Caco-2 (cell line): ENCODE measurements around the gene TLCD3B. TPM values are rescaled to one million over a fixed set of nuclear protein-coding genes. Genes with fewer than 3 reads are reported as not detected.

ENCODE experiments used
- BruUV-seq: library from RNA; stranded (reverse); fragments of 400-500 nt; replicated peaks from 2 replicates; lab custom pipeline; 2021; lab: Mats Ljungman, UMichigan
- CTCF ChIA-PET: fragments of 300-600 bp; sonication (Branson Sonifier 250); formaldehyde crosslinking; loops from one replicate; lab custom pipeline; 2022; ENCODE audit warnings: antibody characterized with exemption; lab: Charles Lee
- POLR2A ChIA-PET: fragments of 300-600 bp; sonication (Branson Sonifier 250); formaldehyde crosslinking; loops from one replicate; lab custom pipeline; 2022; ENCODE audit warnings: antibody characterized with exemption; lab: Charles Lee
- DNase-seq, 2 experiments: peaks; one replicate each; pipeline versions ENCODE4 v3.0.0 to v3.0.0-alpha.2; 2020 to 2022
- H3K27me3 ChIP-seq: replicated peaks from 2 replicates; pipeline ENCODE4 v1.6.0; 2011; ENCODE audit warnings: low read length; ENCODE audit not compliant: control insufficient read depth, insufficient read depth
- H3K36me3 ChIP-seq: 2 replicates; pipeline ENCODE4 v1.5.1; 2011; ENCODE audit warnings: low read length; ENCODE audit not compliant: control insufficient read depth, insufficient read depth
- H3K4me1 ChIP-seq: fragments of 250-450 bp; sonication (Bioruptor Pico); 2 replicates; pipeline ENCODE4 v1.5.1; 2020; ENCODE audit warnings: mild to moderate bottlenecking
- H3K4me3 ChIP-seq: 2 replicates; pipeline ENCODE4 v1.5.1; 2011; ENCODE audit warnings: low read depth, mild to moderate bottlenecking, control low read depth, low read length
- H3K9me3 ChIP-seq: fragments of 250-450 bp; sonication (Bioruptor Pico); 2 replicates; pipeline ENCODE4 v1.5.1; 2020; ENCODE audit warnings: mild to moderate bottlenecking, moderate library complexity
- H3K27ac Mint-ChIP-seq: one replicate; pipeline ENCODE4 v1.8.0; 2022; ENCODE audit warnings: mixed read lengths; ENCODE audit not compliant: unreplicated experiment
- H3K27me3 Mint-ChIP-seq: one replicate; pipeline ENCODE4 v1.8.0; 2022; ENCODE audit warnings: mixed read lengths; ENCODE audit not compliant: insufficient read depth, unreplicated experiment
- H3K36me3 Mint-ChIP-seq: one replicate; pipeline ENCODE4 v1.8.0; 2022; ENCODE audit warnings: mild to moderate bottlenecking, mixed read lengths; ENCODE audit not compliant: insufficient read depth, unreplicated experiment
- H3K4me1 Mint-ChIP-seq: one replicate; pipeline ENCODE4 v1.8.0; 2022; ENCODE audit warnings: low read depth, mixed read lengths; ENCODE audit not compliant: unreplicated experiment
- H3K4me3 Mint-ChIP-seq: one replicate; pipeline ENCODE4 v1.8.0; 2022; ENCODE audit warnings: mild to moderate bottlenecking, moderate library complexity, mixed read lengths; ENCODE audit not compliant: unreplicated experiment
- H3K9me3 Mint-ChIP-seq: one replicate; pipeline ENCODE4 v1.8.0; 2022; ENCODE audit warnings: mixed read lengths; ENCODE audit not compliant: unreplicated experiment
- CTCF ChIP-seq, 2 experiments: fragments of 200-600 bp in 1 of 2; IDR thresholded peaks; 1 replicate in 1 of 2; 2 replicates in 1 of 2; pipeline versions ENCODE4 v1.5.1 to v1.8.0; 2011 to 2022; ENCODE audit warnings: antibody characterized with exemption in 1 of 2, control low read depth in 1 of 2, inconsistent platforms in 1 of 2, low read depth in 1 of 2, low read length in 1 of 2, mild to moderate bottlenecking in 1 of 2, moderate library complexity in 1 of 2; ENCODE audit not compliant: insufficient read depth in 1 of 2, severe bottlenecking in 1 of 2, unreplicated experiment in 1 of 2
- intact Hi-C: fragments of 100-400 bp; cut with micrococcal nuclease; formaldehyde crosslinking; loops from one replicate; pipeline ENCODE4 v1.10.0; 2022; ENCODE audit not compliant: unreplicated experiment
- total RNA-seq: library from RNA; stranded (reverse); gene quantifications from 2 replicates; pipeline ENCODE4 v1.2.3, GENCODE V29; 2022

TLCD3B gene
- total RNA-seq, 1 experiment from 2014 or later, result 0.48 TPM

DNA sequence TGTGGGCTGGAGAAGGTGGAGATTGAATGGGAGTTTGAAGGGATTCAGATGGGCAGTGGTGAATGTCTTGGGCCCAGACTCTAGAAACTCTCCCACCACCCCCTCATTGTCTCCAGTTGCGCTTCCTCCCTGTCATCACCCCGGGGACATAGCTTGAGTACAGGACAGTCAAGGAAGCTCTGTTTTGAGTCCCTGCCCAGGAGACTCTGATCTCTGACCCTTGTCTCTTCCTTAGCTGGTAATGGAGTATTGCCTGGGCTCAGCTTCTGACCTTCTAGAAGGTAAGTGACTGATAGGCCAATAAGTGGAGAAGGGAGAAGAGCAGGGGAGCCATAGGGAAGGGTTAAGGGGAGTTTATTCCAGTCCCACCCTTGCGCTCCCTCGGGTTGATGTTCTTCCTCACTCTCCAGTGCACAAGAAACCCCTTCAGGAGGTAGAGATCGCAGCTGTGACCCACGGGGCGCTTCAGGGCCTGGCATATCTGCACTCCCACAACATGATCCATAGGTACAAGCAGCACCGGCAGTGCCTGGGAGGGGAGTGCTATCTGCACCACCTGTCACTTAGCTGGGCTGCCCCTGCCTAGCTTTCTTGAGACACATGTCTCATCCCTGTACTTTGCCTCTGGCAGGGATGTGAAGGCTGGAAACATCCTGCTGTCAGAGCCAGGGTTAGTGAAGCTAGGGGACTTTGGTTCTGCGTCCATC lies 52.4 kb downstream of the TLCD3B start:
- no peaks in the 10 kb centered on the region for H3K9me3 ChIP-seq
- intact Hi-C loops, result loop anchor here (10.0 kb wide), 1 partner anchor 114 kb away; the partner anchor contains the start of gene CDIPT
- no peaks in the 10 kb centered on the region for H3K27me3 Mint-ChIP-seq
- H3K4me3 ChIP-seq, result no peak overlapping the region
- no peak overlapping the region for H3K4me3 Mint-ChIP-seq
- H3K36me3 ChIP-seq, result peaks cover 7% of the 10 kb centered on the region
- peaks cover 16% of the 10 kb centered on the region for H3K4me1 Mint-ChIP-seq
- no peak overlapping the region for H3K27ac Mint-ChIP-seq
- DNase-seq, result no peak
- H3K27me3 ChIP-seq, result no peaks in the 10 kb centered on the region
- BruUV-seq, result no TSS peak
- ChIA-PET CTCF (no interaction called here), POLR2A (no interaction called here)
- H3K4me1 ChIP-seq, result 0 out of 2 replicates have a peak, but pooled peaks cover 4% of the 10 kb centered on the region
- no peak for TF ChIP-seq CTCF (IDR thresholded peaks at IDR 0.05; ENCODE audit: insufficient read depth in 1 of 2, low read depth in 1 of 2, low read length in 1 of 2, severe bottlenecking in 1 of 2, unreplicated experiment in 1 of 2)
- no peaks in the 10 kb centered on the region for H3K9me3 Mint-ChIP-seq
- peaks cover 41% of the 10 kb centered on the region for H3K36me3 Mint-ChIP-seq

DNA sequence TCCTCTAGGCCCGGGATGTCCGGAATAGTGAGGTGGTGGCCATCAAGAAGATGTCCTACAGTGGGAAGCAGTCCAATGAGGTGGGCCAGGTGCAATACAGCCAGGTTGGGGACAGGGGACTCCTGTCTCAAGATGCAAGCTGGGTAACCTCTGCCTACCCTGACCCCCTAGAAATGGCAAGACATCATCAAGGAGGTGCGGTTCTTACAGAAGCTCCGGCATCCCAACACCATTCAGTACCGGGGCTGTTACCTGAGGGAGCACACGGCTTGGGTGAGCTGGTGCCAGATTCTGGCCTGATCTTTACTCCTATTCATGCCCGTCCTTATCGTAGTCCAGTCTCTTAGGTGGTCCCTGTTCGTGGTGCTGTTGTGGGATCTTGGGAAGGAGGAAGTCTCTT lies 53.0 kb downstream of the TLCD3B start:
- no peak overlapping the region for H3K27ac Mint-ChIP-seq
- H3K27me3 Mint-ChIP-seq, result no peaks in the 10 kb centered on the region
- no peaks in the 10 kb centered on the region for H3K9me3 Mint-ChIP-seq
- POLR2A ChIA-PET, result no interaction called here
- Histone ChIP-seq H3K9me3 (no peaks in the 10 kb centered on the region), H3K36me3 (peaks cover 7% of the 10 kb centered on the region), H3K4me3 (no peak overlapping the region), H3K4me1 (0 out of 2 replicates have a peak, but pooled peaks cover 6% of the 10 kb centered on the region), H3K27me3 (no peaks in the 10 kb centered on the region)
- no peak overlapping the region for H3K4me3 Mint-ChIP-seq
- BruUV-seq, result no TSS peak
- CTCF ChIA-PET, result no interaction called here
- peaks cover 41% of the 10 kb centered on the region for H3K36me3 Mint-ChIP-seq
- intact Hi-C loops, result loop anchor here (10.0 kb wide), 1 partner anchor 113 kb away; the partner anchor contains the start of gene CDIPT
- no peak for TF ChIP-seq CTCF (IDR thresholded peaks at IDR 0.05; ENCODE audit: insufficient read depth in 1 of 2, low read depth in 1 of 2, low read length in 1 of 2, severe bottlenecking in 1 of 2, unreplicated experiment in 1 of 2)
- H3K4me1 Mint-ChIP-seq, result peaks cover 16% of the 10 kb centered on the region
- DNase-seq, result no peak

DNA sequence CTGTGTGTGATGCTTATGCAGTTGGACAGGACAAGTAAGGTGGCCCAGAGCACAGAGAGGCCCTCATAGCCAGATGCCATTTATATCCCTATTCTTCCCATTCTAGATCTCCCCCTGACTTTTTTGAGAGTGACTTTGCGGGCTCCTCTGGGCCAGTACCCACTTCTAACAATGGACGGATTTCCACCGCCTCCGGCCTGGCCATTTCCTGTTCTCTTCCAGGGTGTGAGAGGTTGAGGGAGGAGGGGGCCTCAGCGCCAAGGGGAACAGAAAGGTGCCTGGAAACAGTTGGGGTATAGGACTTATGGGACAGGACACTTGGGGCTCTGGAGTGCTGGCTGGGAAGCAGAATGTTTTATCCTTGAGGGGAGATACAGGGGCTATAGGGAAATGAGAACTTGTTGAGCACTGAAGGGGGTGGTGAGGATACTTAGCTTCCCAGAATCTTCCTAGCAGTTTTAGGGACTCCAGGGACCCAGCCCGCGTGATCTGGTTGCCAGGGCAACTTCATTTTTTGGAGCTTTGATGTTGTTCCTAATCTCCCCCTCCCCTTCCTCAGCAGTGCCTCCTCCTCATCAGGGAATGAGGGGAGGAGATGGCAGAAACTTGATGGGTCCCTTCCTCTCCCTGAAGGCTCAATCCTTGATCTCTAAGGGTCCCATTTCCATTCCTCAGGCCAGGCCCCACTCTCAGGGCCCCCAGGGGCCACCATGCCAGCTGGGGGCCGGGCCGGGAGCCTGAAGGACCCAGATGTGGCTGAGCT lies 53.8 kb downstream of the TLCD3B start:
- Histone ChIP-seq H3K4me3 (no peak overlapping the region), H3K9me3 (no peaks in the 10 kb centered on the region), H3K4me1 (0 out of 2 replicates have a peak, but pooled peaks cover 9% of the 10 kb centered on the region), H3K36me3 (peaks cover 7% of the 10 kb centered on the region), H3K27me3 (no peaks in the 10 kb centered on the region)
- no TSS peak for BruUV-seq
- CTCF ChIA-PET, result no interaction called here
- Mint-ChIP-seq H3K4me1 (peaks cover 16% of the 10 kb centered on the region), H3K27ac (no peak overlapping the region), H3K27me3 (no peaks in the 10 kb centered on the region), H3K9me3 (no peaks in the 10 kb centered on the region), H3K4me3 (no peak overlapping the region), H3K36me3 (peaks cover 37% of the 10 kb centered on the region)
- POLR2A ChIA-PET, result no interaction called here
- intact Hi-C loops, result loop anchor here (10.0 kb wide), 1 partner anchor 112 kb away; the partner anchor contains the start of gene CDIPT
- no peak for TF ChIP-seq CTCF (IDR thresholded peaks at IDR 0.05; ENCODE audit: insufficient read depth in 1 of 2, low read depth in 1 of 2, low read length in 1 of 2, severe bottlenecking in 1 of 2, unreplicated experiment in 1 of 2)
- DNase-seq, result no peak
